Measurements from ENCODE around the gene DGKH. TPM values are rescaled to one million over a fixed set of nuclear protein-coding genes. Genes with fewer than 3 reads are reported as not detected.
"Not testable (repeated sequence)": the region's sequence is repeated elsewhere in the genome, so short reads cannot be mapped to it uniquely, and the experiment has no call there.

DGKH gene
- polyA plus RNA-seq, 1 donor from 2014 or later = 3.5 TPM

GRCh38 chr13:42094516-42095040, 46.1 kb downstream of the DGKH start:
- Histone ChIP-seq H4K20me1 (ENCODE audit: insufficient read depth) (no peaks in the 10 kb centered on the region), H3K9me2 (ENCODE audit: insufficient read depth, low read length) (no peaks in the 10 kb centered on the region), H3K9me3 (ENCODE audit: low read length) (no peaks in the 10 kb centered on the region), H3K79me2 (replicated peaks; ENCODE audit: insufficient read depth, low read length) (no peaks in the 10 kb centered on the region), H2AFZ (ENCODE audit: low read depth, low read length) (no peak overlapping the region), H3K4me2 (ENCODE audit: low read length) (no peak overlapping the region), H3K4me3 (ENCODE audit: low read length) (no peak overlapping the region), H3K27ac (ENCODE audit: low read length) (no peak overlapping the region), H3K36me3 (ENCODE audit: insufficient read depth, low read length) (no peaks in the 10 kb centered on the region), H3K27me3 (ENCODE audit: insufficient read depth, low read depth, low read length) (no peaks in the 10 kb centered on the region), H3F3A (ENCODE audit: insufficient read depth, low read length, poor library complexity, severe bottlenecking) (no peaks in the 10 kb centered on the region), H3K9ac (ENCODE audit: low read length) (no peak overlapping the region)
- TF ChIP-seq CTCF (IDR thresholded peaks at IDR 0.05; ENCODE audit: poor library complexity, severe bottlenecking) (no peak), EZH2 (IDR thresholded peaks at IDR 0.05; ENCODE audit: borderline replicate concordance, insufficient read depth, low read length, poor library complexity, severe bottlenecking) (no peak), SMC3 (conservative IDR thresholded peaks at IDR 0.05; ENCODE audit: poor library complexity) (no peak), POLR2AphosphoS5 (IDR thresholded peaks at IDR 0.05) (no peak), REST (IDR thresholded peaks at IDR 0.05; ENCODE audit: borderline replicate concordance) (no peak), TAF1 (IDR thresholded peaks at IDR 0.05; ENCODE audit: low read depth) (no peak)

- H3K9me2 ChIP-seq (ENCODE audit: insufficient read depth, low read length); H3K4me2 ChIP-seq (ENCODE audit: low read length); H3K4me3 ChIP-seq (ENCODE audit: low read length); H3K9ac ChIP-seq (ENCODE audit: low read length); H4K20me1 ChIP-seq (ENCODE audit: insufficient read depth); H3K27ac ChIP-seq (ENCODE audit: low read length); H3K9me3 ChIP-seq (ENCODE audit: low read length); H3K27me3 ChIP-seq (ENCODE audit: insufficient read depth, low read depth, low read length); H3K79me2 ChIP-seq (replicated peaks; ENCODE audit: insufficient read depth, low read length); H3K36me3 ChIP-seq (ENCODE audit: insufficient read depth, low read length); H2AFZ ChIP-seq (ENCODE audit: low read depth, low read length); H3F3A ChIP-seq (ENCODE audit: insufficient read depth, low read length, poor library complexity, severe bottlenecking): not testable (repeated sequence)
Measured at GRCh38 chr13:42096222-42096621, 47.8 kb downstream of the DGKH start.

GRCh38 chr13:42099962-42100675, 51.7 kb downstream of the DGKH start:
- H3K4me3 ChIP-seq (ENCODE audit: low read length) = no peak overlapping the region
- H3K27ac ChIP-seq (ENCODE audit: low read length) = no peak overlapping the region
- H3K9me3 ChIP-seq (ENCODE audit: low read length) = no peaks in the 10 kb centered on the region
- H2AFZ ChIP-seq (ENCODE audit: low read depth, low read length) = no peak overlapping the region
- H3F3A ChIP-seq (ENCODE audit: insufficient read depth, low read length, poor library complexity, severe bottlenecking) = no peaks in the 10 kb centered on the region
- no peak overlapping the region for H3K4me2 ChIP-seq (ENCODE audit: low read length)
- no peaks in the 10 kb centered on the region for H3K36me3 ChIP-seq (ENCODE audit: insufficient read depth, low read length)
- no peak overlapping the region for H3K9ac ChIP-seq (ENCODE audit: low read length)
- no peaks in the 10 kb centered on the region for H3K79me2 ChIP-seq (replicated peaks; ENCODE audit: insufficient read depth, low read length)
- H4K20me1 ChIP-seq (ENCODE audit: insufficient read depth) = no peaks in the 10 kb centered on the region
- H3K9me2 ChIP-seq (ENCODE audit: insufficient read depth, low read length) = no peaks in the 10 kb centered on the region
- TF ChIP-seq CTCF (IDR thresholded peaks at IDR 0.05; ENCODE audit: poor library complexity, severe bottlenecking) (no peak), MXI1 (conservative IDR thresholded peaks at IDR 0.05; ENCODE audit: poor library complexity, severe bottlenecking) (no peak), SMC3 (conservative IDR thresholded peaks at IDR 0.05; ENCODE audit: poor library complexity) (no peak), EP300 (conservative IDR thresholded peaks at IDR 0.05; ENCODE audit: poor library complexity, severe bottlenecking) (no peak), TAF1 (IDR thresholded peaks at IDR 0.05; ENCODE audit: low read depth) (no peak), REST (IDR thresholded peaks at IDR 0.05; ENCODE audit: borderline replicate concordance) (no peak), EZH2 (IDR thresholded peaks at IDR 0.05; ENCODE audit: borderline replicate concordance, insufficient read depth, low read length, poor library complexity, severe bottlenecking) (no peak), RAD21 (conservative IDR thresholded peaks at IDR 0.05) (no peak), POLR2AphosphoS5 (IDR thresholded peaks at IDR 0.05) (no peak)
- no peaks in the 10 kb centered on the region for H3K27me3 ChIP-seq (ENCODE audit: insufficient read depth, low read depth, low read length)

All from neural cell (in vitro differentiated cells).